Left lung (tissue), 10 donors: Measurements from ENCODE around the gene MYOZ2. TPM values are rescaled to one million over a fixed set of nuclear protein-coding genes. Genes with fewer than 3 reads are reported as not detected.

Source experiments
- ATAC-seq: fragments of 200-7000 bp; cut with Tn5 transposase; one replicate; pipeline ENCODE4 v1.9.1; 2020; ENCODE audit warnings: moderate library complexity
- DNase-seq, 4 donors: peaks; one replicate each; pipeline ENCODE4 v3.0.0-alpha.2; 2013 to 2020
- H3K27ac ChIP-seq, 2 donors: fragments of 200-600 bp; sonication (generic) in 1 of 2; one replicate each; pipeline versions ENCODE4 v1.5.0 to v1.8.0; 2020 to 2021
- H3K27me3 ChIP-seq, 2 donors: fragments of 200-600 bp; sonication (generic) in 1 of 2; one replicate each; pipeline versions ENCODE4 v1.5.0 to v1.8.0; 2020 to 2021
- H3K36me3 ChIP-seq, 2 donors: fragments of 200-600 bp; sonication (generic) in 1 of 2; one replicate each; pipeline versions ENCODE4 v1.5.0 to v1.8.0; 2020 to 2021
- H3K4me1 ChIP-seq, 2 donors: fragments of 200-600 bp; one replicate each; pipeline ENCODE4 v1.8.0; 2021
- H3K4me3 ChIP-seq, 2 donors: fragments of 200-600 bp; sonication (generic) in 1 of 2; one replicate each; pipeline versions ENCODE4 v1.5.0 to v1.8.0; 2020 to 2021; ENCODE audit warnings: mild to moderate bottlenecking in 1 of 2
- H3K9me3 ChIP-seq, 2 donors: fragments of 200-600 bp; sonication (generic) in 1 of 2; one replicate each; pipeline versions ENCODE4 v1.5.0 to v1.8.0; 2020 to 2021
- CTCF ChIP-seq, 2 donors: fragments of 200-600 bp; sonication (generic) in 1 of 2; IDR thresholded peaks; one replicate each; pipeline versions ENCODE4 v1.5.0 to v1.8.0; 2021; ENCODE audit warnings: antibody characterized with exemption in 2 of 2
- intact Hi-C, 2 donors: fragments of 100-400 bp; cut with DNase I; formaldehyde crosslinking; loops; one replicate each; pipeline versions ENCODE4 v1.11.2 to v1.14.2; 2022
- polyA plus RNA-seq, 6 donors: library from polyadenylated mRNA; unstranded; fragments of 120-200 nt; gene quantifications; one replicate each; pipeline ENCODE4 v1.2.1, GENCODE V29; 2013; ENCODE audit not compliant: insufficient read length in 6 of 6
- total RNA-seq, 2 donors: library from RNA; stranded (reverse); fragmentation: NEBNext Ultra II Directional; extraction: Animal tissue kit (Norgen Biotek cat#: 25700); gene quantifications; one replicate each; pipeline ENCODE4 v1.2.1, GENCODE V29; 2021
- donor health status: DM: no; HTN: yes; CAD: no.
- donor health status: DM: no; HTN: no; CAD: no.

The MYOZ2 gene
- total and polyA plus RNA-seq, 8 donors, result 0.06 to 0.39 (median 0.12) TPM; not detected in 2

- no peak for TF ChIP-seq CTCF (IDR thresholded peaks at IDR 0.05)
- Histone ChIP-seq H3K4me3 (no peak overlapping the region), H3K36me3 (no peaks in the 10 kb centered on the region), H3K27me3 (no peaks in the 10 kb centered on the region), H3K27ac (no peak overlapping the region), H3K4me1 (no peaks in the 10 kb centered on the region), H3K9me3 (no peaks in the 10 kb centered on the region)
- intact Hi-C loops, result no loop called here
- ATAC-seq (no peak), DNase-seq (no peak)
Observed at GRCh38 chr4:119149110-119149509, 13.5 kb downstream of the MYOZ2 start.

- TF ChIP-seq CTCF (IDR thresholded peaks at IDR 0.05), result no peak
- H3K9me3 ChIP-seq, result no peaks in the 10 kb centered on the region
- ATAC-seq (no peak), DNase-seq (no peak)
- H3K4me3 ChIP-seq, result no peak overlapping the region
- no peaks in the 10 kb centered on the region for H3K36me3 ChIP-seq
- intact Hi-C loops, result no loop called here
- no peaks in the 10 kb centered on the region for H3K27me3 ChIP-seq
- H3K27ac ChIP-seq, result no peak overlapping the region
- H3K4me1 ChIP-seq, result no peaks in the 10 kb centered on the region
Observed at GRCh38 chr4:119151161-119151560, 15.5 kb downstream of the MYOZ2 start.

- no peak overlapping the region for H3K27ac ChIP-seq
- no peaks in the 10 kb centered on the region for H3K36me3 ChIP-seq
- H3K27me3 ChIP-seq, result no peaks in the 10 kb centered on the region
- no peaks in the 10 kb centered on the region for H3K4me1 ChIP-seq
- ATAC-seq, result no peak
- intact Hi-C loops, result no loop called here
- H3K9me3 ChIP-seq, result no peaks in the 10 kb centered on the region
- no peak overlapping the region for H3K4me3 ChIP-seq
- TF ChIP-seq CTCF (IDR thresholded peaks at IDR 0.05), result no peak
- no peak for DNase-seq
Observed at GRCh38 chr4:119152741-119153140, 17.1 kb downstream of the MYOZ2 start.

- DNase-seq (no peak), ATAC-seq (no peak)
- H3K9me3 ChIP-seq, result no peaks in the 10 kb centered on the region
- no peaks in the 10 kb centered on the region for H3K36me3 ChIP-seq
- H3K4me3 ChIP-seq, result no peak overlapping the region
- intact Hi-C loops, result no loop called here
- H3K27me3 ChIP-seq, result no peaks in the 10 kb centered on the region
- TF ChIP-seq CTCF (IDR thresholded peaks at IDR 0.05), result no peak
- no peak overlapping the region for H3K27ac ChIP-seq
- H3K4me1 ChIP-seq, result no peaks in the 10 kb centered on the region
Observed at GRCh38 chr4:119162174-119162573, 26.5 kb downstream of the MYOZ2 start.

- Histone ChIP-seq H3K4me1 (no peaks in the 10 kb centered on the region), H3K9me3 (no peaks in the 10 kb centered on the region), H3K36me3 (no peaks in the 10 kb centered on the region), H3K27ac (no peak overlapping the region), H3K27me3 (no peaks in the 10 kb centered on the region), H3K4me3 (no peak overlapping the region)
- no peak for TF ChIP-seq CTCF (IDR thresholded peaks at IDR 0.05)
- intact Hi-C loops, result no loop called here
- ATAC-seq (no peak), DNase-seq (no peak)
Observed at GRCh38 chr4:119165767-119166166, 30.1 kb downstream of the MYOZ2 start.
